Lung microvascular endothelial cell (primary cell): Measurements from ENCODE around the gene ZNF585A. TPM values are rescaled to one million over a fixed set of nuclear protein-coding genes. Genes with fewer than 3 reads are reported as not detected.
"Not testable (repeated sequence)": the region's sequence is repeated elsewhere in the genome, so short reads cannot be mapped to it uniquely, and the experiment has no call there.

Experiments
- DNase-seq, 2 donors: peaks; one replicate each; pipeline versions ENCODE4 v3.0.0 to v3.0.0-alpha.2; 2010; ENCODE audit warnings: low read depth in 2 of 2
- total RNA-seq: library from RNA; depleted of rRNA; stranded (reverse); fragments of >200 nt; gene quantifications from 2 replicates; pipeline ENCODE4 v1.2.1, GENCODE V29; 2014

Gene ZNF585A
- 7.6 and 8.5 TPM in 2 replicates for total RNA-seq

DNA sequence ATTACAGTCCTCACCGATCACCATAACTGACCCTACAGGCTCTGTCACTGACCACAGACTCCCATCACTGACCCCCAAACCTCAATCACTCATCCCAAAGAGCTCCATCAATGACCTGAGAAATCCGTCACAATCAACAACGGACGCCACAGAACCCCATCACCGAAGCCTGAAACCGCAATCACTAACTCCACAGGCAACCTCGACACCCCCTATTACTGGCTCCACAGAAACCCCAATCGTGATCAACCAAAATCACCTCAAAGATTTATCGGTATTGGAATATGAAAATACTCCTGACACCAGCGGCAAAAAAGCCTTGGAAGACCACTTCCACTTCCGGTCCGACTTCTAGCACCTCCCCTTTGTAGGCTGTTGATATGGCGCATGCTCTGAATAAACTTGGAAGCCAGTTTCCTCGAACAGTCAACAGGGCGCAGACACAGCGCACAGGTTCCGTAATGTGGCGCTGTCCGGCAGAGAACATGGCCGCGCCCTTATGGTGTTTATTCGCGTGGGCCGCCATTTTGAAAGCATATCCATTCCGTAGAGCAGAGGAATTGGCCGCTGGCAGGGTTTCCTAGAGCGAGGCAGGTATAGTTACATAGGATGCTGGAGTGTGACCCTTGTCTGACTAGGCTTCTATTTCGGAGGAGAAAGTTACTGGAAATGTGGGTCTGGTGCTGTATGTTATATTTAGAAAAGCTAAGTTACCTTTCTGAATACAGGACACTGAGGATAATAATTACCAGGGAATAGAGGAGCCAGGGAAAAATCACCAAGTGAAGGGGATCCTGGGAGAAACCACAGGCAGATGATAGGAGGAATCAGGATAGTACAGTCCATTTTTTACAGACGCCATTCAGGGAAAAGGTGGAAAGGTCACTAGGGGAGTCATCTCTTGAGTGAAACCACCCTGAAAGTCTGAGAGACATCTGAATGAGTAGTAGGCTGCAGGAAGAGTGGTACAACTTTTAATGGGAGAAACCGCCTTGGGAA, at the start of gene ZNF585A:
Gene ZNF585A (minus strand): TSS at position 328 of the 999 bp plus-strand sequence. CDS start 2,785 bp downstream, outside the sequence.
- peak; percentile 97 to 98 for DNase-seq

DNA sequence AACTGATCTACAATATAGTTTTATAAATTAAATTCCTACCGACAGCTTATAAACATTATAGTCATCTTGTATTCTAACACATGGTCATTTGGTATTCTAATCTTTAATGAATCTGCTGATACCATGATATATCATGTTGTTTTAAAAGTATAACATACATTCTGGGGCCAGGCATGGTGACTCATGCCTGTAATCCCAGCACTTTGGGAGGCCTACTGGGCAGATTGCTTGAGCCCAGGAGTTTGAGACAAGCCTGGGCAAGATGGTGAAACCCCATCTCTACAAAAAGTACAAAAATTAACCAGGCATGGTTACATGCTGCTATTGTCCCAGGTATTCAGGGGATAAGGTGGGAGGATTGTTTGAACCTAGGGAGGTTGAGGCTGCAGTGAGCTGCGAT, 48.6 kb upstream of the ZNF585A start:
- no peak for DNase-seq

DNA sequence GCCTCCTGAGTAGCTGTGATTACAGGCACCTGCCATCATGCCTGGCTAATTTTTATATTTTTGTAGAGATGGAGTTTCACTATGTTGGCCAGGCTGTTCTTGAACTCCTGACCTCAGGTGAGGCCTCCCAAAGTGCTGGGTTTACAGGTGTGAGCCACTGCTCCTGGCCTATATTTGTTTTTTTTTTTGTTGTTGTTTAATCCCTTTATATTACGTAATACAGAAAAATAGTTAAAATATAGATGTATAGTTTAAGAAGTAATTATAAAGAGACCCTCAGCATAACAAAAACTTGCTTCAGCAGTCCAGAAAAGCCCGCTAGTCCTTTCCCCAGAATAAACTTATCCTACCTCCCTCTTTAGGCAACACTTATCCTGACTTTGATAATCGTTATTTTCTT, 47.9 kb upstream of the ZNF585A start:
- no peak for DNase-seq

DNA sequence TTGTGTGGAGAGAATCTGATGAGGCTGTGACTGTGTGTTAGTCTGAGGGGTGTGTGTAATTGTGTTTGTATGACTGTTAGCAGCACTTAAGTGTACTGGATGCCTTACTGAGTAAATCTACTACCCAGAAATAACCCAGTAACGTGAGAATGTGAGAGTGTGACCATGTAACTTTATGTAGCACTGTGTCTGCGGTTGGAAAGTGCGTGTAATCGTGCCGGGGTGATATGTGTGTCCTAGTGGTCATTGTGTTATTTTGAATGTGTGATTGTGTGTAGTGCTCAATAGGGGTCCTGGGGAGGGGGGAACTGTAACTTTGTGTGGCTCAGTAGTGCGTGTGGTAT, 46.1 kb upstream of the ZNF585A start:
- peak; percentile 38 for DNase-seq

GRCh38 chr19:37217775-37218591, 45.5 kb upstream of the ZNF585A start, which contains the start of gene ZNF383:
ZNF383 (plus strand) TSS chr19:37218214; CDS start chr19:37230454, 12,240 bp downstream.
- peak; percentile 85 to 88 for DNase-seq

DNA sequence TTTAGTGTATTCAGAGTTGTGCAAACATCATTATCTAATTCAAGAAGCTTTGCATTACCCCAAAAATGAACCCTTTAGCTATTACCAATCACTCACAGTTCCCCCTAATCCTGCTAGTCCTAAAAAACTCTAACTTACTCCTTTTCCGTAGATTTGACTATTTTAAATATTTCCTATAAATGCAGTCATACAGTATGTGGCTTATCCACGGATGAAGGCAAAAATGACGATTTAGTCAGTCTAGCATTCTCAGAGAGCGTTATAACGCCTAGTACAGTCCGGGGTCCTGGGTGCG, 44.9 kb upstream of the ZNF585A start:
- no peak for DNase-seq

DNA sequence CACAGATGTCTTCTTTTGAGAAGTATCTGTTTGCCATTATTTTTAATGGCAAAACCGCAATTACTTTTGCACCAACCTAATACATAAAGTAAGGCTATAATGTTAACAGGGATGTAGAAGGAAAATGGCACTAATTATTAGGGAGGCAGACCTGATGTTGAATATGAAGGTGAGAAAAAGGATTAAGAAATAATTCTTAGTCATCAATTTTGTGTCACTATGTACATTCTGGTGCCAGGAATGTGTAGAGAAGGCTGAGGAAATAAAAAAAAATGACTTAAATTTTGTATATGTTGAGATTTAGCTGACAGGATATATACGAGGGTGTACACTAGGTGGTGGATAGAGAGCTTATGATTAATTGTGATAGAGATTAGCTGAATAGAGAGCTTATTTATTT, 25.3 kb upstream of the ZNF585A start:
- DNase-seq = no peak

GRCh38 chr19:37197115-37197514, 24.6 kb upstream of the ZNF585A start:
- not testable (repeated sequence) for DNase-seq

DNA sequence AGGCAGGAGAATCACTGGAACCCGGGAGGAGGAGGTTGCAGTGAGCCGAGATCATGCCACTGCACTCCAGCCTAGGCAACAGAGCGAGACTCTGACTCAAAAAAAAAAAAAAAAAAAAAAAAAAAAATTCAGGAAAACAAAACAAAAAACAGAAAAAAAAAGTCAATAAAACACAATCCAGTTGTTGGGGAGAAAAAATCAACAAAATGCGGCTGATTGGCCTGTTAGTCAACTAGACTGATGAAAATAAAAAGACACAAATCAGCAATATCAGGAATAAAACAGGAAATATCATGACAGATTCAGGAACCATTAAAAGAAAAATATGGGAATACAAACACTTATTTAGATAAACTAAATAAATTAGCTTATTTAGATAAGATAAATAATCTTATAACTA, 22.8 kb upstream of the ZNF585A start:
- DNase-seq = not testable (repeated sequence)

- not testable (repeated sequence) for DNase-seq
Measured at GRCh38 chr19:37186071-37186470, 13.6 kb upstream of the ZNF585A start.

DNA sequence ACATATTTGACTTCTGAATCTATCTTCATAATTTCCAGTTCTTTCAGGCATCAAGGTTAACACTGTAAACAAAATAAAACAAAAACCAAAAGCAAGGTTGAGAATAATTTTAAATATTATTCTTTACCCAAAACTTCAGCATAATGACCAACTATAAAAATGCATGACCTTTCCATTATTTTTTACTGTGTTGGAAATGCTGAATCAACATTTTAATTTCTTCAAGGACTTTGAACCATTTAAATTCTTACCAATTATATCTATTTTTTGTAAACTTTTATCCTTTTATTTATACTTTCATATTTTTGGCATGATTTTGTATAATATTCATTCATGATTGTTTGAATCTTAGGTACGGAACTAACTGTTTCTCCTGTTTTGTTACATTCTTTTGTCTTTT, 6.9 kb downstream of the ZNF585A start:
- DNase-seq = no peak

GRCh38 chr19:37160153-37160552, 12.3 kb downstream of the ZNF585A start:
- DNase-seq = no peak

- DNase-seq = no peak
Measured at GRCh38 chr19:37148214-37148613, 24.3 kb downstream of the ZNF585A start.

GRCh38 chr19:37136111-37136510, 36.4 kb downstream of the ZNF585A start:
- no peak for DNase-seq

DNA sequence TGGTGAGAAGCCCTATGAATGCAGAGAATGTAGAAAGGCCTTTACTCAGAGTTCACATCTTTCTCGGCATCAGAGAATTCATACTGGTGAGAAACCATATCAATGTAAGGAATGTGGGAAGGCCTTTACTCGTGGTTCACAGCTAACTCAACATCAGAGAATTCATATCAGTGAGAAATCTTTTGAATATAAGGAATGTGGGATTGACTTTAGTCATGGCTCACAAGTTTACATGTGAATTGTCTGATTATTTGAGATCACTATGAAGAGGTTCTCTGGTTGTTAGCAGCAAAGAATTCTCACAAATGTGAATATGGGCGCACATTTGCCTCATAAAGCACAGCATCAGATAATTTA, 43.7 kb downstream of the ZNF585A start:
- no peak for DNase-seq

- no peak for DNase-seq
Measured at GRCh38 chr19:37127999-37128820, 44.3 kb downstream of the ZNF585A start.

DNA sequence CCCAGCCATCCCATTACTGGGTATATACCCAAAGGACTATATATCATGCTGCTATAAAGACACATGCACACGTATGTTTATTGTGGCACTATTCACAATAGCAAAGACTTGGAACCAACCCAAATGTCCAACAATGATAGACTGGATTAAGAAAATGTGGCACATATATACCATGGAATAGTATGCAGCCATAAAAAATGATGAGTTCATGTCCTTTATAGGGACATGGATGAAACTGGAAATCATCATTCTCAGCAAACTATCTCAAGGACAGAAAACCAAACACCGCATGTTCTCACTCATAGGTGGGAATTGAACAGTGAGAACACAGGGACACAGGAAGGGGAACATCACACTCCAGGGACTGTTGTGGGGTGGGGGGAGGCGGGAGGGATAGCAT, 50.4 kb downstream of the ZNF585A start:
- not testable (repeated sequence) for DNase-seq

DNA sequence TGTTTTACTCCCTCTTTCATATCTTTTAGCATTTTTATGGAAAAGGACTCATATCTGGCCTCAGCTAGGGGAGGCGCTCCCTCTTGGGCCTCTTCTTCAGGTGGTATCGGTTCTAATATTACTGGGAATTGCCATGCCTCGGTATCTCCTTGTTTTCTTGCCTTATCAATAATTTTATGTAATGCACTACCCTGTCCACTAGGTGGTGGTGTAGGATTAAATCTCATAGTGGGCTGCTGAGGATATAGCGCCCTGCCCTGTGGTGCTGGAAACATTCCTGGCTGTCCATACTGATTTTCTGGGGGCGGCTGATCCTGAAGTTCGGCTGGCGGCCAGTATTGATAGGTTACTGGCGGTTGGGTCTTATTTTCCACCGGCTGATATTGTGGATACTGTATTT, 58.5 kb downstream of the ZNF585A start:
- no peak for DNase-seq

DNA sequence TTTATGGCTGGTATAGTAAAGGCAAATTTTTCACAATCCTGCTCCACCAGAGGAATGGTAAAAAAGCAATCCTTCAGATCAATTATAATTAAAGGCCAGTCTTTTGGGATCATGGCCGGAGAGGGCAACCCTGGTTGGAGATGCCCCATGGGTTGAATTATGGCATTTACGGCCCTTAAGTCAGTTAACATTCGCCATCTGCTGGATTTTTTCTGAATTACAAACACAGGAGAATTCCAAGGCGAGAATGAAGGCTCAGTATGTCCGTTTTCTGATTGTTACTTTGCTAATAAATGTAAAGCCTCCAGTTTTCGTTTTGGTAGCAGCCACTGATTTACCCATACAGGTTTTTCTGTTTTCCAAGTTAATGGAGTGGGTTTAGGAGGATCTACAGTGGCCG, 60.7 kb downstream of the ZNF585A start:
- DNase-seq = peak; percentile 16 to 28

DNA sequence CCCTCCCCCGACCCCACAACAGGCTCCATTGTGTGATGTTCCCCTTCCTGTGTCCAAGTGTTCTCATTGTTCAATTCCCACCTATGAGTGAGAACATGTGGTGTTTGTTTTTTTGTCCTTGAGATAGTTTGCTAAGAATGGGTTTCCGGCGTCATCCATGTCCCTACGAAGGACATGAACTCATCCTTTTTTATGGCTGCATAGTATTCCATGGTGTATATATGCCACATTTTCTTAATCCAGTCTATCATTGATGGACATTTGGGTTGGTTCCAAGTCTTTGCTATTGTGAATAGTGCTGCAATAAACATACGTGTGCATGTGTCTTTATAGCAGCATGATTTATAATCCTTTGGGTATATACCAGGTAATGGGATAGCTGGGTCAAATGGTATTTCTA, 68.4 kb downstream of the ZNF585A start:
- not testable (repeated sequence) for DNase-seq

- DNase-seq = no peak
Measured at GRCh38 chr19:37098570-37098969, 73.9 kb downstream of the ZNF585A start.

DNA sequence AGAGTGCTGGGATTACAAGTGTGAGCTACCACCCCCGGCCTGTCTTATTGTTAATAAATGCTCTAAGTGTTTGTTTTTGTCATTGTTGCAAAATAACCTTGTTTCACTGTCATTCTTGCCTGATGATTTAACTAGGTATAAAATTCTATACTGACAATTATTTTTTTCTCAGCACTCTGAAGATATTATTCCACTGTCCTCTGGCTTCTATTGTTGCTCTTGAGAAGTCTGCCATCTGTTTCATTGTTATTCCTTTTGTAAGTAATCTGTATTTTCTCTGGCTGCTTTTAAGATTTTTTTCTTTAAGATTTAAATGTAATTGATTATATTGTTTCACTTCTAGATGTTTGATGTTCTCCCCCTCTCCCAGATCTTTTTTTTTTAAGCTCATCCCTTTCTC, 76.6 kb downstream of the ZNF585A start:
- no peak for DNase-seq
